ENCODE data around the gene KAZALD1.
"Not testable (repeated sequence)": the region's sequence is repeated elsewhere in the genome, so short reads cannot be mapped to it uniquely, and the experiment has no call there.

Gene KAZALD1

DNA sequence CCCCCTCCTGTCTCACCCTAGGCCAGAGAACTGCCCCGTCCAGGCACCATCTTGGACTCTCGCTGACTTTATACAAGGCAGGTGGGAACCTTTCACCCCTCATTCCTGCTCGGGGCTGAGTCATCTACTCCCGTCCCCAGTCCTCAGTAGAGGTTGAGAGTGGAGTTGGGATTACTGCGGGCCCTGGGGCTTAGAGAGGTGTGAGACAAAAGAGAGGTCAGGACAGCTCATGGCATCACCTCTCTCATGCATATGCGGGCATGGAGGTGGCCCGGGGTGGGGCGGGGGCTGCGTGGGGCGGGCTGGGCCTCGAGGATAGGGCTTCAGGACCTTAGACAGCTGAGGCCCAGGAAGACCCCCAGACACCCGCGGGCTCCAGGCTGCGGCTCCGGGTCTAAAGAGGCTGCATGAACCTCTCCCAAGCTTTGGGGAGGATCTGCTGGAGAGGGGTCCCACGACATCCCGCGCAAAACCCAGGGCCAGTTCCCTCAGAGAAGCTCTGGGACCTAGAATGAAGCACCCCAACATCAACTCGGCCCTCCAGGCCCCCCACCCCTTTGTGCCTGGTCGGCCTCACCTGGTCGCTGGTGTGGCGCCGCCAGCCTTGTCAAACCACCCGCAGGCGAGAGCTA lies 31.2 kb upstream of the KAZALD1 start:
- DNase-seq, result no peak

DNA sequence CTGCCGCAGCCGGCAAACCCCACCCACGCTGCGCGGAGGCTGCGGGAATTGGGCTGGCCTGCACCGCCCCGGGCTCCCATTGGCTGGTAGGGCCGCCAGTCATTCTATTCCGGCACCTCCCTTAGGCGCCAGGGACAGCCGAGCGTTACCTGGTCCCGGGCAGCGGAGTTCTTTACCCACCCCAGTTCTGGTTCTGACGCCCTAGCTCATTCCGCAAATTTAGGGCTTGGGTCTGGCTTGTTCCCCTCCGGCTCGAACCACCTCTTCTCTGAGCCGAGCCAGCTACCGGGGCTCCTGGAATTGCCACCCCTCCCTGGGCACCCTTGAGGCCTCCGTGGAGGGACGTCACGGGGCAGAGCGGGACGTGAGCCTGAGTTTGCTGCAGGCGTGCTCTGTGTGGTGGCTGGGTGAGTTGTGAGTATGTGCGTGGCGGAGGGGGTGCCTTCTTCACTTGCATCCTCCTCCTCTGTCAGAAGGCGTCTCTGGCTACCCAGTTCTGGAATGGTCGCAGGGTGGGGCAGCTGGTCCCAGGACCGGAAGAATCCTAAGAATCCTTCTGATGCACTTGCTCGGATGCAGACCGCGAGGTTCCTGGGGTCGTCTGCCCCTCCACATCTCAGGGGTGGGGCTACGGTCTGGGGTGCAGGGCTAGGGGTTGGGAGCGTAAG lies 30.5 kb upstream of the KAZALD1 start, which contains the start of the genes PDZD7 and SFXN3:
Gene PDZD7, minus strand, starts transcription at position 2 of the 668 bp plus-strand sequence. CDS start 910 bp downstream, outside the sequence.
Gene SFXN3, plus strand, starts transcription at position 107 of the 668 bp plus-strand sequence. CDS start 3,461 bp downstream, outside the sequence.
- peak; percentile 68 to 84 for DNase-seq

DNA sequence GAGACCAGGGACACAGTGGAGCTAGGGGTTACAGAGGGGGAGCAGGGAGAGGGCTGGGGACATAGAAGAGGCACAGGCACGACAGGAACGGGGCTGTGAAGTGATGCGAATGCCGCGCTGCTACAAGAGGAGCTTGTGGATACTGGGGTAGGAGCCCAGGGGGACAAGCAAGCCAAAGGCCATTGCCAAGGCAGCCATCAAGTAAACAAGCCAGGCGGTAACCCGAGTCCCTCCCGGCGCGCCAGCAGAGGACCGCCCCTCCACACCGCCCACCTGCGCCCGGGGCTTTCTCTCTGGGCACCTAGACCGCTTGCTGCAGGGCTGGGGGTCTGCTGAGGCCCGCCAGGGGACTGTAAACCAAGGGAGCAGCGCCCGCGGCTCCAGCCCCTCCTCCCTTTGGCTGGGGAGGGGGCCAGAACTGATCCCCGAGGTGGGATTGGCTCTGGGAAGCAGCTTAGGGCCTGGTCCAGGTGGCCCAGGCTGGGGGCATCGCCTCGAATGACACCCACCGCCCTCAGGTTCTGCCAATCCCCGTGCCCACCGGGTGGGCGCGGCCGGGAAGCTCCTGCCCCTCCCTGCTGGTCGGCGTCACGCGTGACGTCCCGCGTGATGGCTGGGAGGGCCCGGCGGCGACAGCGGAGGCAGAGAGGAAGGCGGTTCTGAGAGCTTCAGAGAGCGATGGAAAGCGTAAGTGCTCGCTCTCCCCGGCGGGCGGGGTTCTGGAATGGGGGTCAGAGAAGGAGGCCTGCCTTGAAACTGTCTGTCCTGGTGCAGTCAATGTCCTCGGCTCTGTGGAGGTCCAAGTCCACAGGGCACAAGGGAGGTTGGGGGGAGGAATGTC lies 29.8 kb upstream of the KAZALD1 start:
- peak; percentile 59 to 68 for DNase-seq

- DNase-seq, result peak in 1 of 2 donors; percentile 97
These were observed 29.1 kb upstream of the KAZALD1 start for GRCh38 chr10:101032637-101033224.

GRCh38 chr10:101033276-101033675 lies 28.5 kb upstream of the KAZALD1 start:
- no peak for DNase-seq

GRCh38 chr10:101034404-101034803 lies 27.4 kb upstream of the KAZALD1 start:
- DNase-seq, result not testable (repeated sequence)

GRCh38 chr10:101035314-101035713 lies 26.5 kb upstream of the KAZALD1 start:
- no peak for DNase-seq

DNA sequence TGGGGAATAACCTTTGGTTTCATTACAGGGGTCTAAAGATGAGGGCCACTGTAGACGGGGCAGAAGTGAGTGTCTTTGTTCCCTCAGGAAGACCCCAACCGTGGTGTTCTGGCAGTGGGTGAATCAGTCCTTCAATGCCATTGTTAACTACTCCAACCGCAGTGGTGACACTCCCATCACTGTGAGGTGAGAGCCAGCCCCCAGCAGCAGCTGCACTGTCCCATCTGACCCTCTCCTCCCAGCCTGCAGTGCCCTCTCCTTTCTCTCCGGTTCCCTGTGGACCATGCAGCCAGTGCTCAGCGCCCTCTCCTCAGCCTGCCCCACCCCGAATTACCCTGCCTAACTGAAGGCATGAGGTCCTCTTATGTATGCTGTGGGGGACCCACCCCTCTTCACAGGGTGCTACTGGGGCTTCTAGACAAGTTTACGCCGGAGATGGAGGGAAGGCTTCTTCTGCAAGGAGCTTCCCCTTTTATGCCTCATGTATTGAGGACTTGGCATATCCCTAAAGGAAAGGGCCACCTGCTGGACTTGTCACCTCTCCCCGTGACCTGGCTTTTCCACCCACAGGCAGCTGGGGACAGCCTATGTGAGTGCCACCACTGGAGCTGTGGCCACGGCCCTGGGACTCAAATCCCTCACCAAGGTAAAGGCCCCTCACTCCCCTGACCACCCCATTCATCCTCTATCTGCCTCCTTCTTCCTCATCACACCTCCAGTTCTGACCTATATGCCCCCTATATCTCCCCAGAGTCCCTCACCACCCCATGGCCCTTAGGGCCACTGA lies 25.7 kb upstream of the KAZALD1 start:
- no peak for DNase-seq

DNA sequence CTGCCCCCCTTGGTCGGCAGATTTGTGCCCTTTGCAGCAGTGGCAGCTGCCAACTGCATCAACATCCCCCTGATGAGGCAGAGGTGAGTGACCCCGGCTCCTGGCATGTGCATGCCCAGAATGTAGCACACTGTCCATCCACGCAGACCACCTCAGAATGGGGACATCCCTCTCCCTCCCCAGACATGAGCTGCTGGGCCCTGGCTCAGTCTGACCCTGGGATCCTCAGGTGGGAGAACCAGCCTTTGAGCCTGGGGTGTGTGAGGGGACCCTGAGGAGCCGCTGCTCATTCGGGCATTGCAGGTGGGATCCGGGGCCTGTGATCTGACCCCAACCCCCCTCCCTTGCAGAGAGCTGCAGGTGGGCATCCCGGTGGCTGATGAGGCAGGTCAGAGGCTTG lies 25.1 kb upstream of the KAZALD1 start:
- no peak for DNase-seq

DNA sequence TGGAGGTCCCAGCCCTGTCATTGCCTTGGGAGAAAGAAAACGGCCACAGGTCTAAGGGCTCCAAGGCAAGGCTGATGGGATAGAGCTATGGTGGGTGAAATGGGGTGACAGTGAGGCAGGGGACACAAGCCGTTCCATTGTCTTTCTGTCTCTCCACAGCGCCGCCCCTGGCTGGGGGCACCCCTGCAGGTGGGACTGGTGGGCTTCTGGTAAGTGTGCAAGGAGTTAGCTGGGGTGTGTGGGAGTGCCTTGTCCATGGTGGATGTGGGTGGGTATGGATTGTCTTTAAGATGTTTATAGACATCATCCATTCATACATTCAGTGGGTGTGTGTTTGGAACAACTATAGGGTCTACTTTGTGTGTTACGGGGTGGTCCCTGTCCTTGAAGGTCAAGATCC lies 23.3 kb upstream of the KAZALD1 start:
- DNase-seq, result no peak

GRCh38 chr10:101040061-101040460 lies 21.7 kb upstream of the KAZALD1 start:
- DNase-seq, result no peak

DNA sequence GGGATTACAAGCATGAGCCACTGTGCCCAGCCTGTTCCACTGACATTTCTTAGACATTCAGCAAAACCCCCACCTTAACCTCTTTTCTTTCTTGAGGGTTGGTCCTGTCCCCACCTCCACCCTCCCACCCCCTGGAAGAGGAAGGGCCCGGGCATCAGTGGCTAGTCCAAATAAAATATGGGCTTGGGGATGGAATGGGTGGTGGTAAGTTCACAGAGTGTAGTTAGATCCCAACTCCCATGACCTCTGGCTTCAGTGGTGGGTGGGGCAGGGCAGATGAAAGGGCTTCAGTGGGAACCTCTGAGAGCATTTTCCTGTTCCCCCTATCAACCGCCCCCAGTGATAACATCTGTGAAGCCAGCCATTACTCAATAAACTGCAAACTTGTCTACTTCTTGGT lies 20.9 kb upstream of the KAZALD1 start:
- DNase-seq, result no peak

DNA sequence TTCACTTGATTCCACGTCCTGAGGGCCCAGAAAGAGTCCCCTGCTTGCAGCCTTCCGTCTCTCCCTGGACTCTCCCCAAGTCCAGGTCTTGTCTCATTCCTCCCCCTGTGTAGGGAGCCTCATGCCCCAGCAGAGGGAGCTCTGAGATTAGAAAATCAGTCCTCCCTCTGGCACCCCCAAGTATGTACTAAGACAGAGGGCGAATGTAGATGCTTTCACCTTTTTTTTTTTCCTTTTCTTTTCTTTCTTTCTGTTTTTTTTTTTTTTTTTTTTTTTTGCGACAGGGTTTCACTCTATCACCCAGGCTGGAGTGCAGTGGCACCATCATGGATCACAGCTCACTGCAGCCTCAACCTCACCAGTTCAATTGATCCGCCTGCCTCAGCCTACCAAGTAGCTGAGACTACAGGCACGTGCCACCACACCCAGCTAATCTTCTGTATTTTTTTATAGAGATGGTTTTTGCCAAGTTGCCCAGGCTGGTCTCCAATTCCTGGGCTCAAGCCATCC lies 20.5 kb upstream of the KAZALD1 start:
- peak; percentile 19 to 74 for DNase-seq

GRCh38 chr10:101042118-101042517 lies 19.7 kb upstream of the KAZALD1 start:
- DNase-seq, result no peak

- peak; percentile 79 to 80 for DNase-seq
These were observed 19.0 kb upstream of the KAZALD1 start for GRCh38 chr10:101042667-101043362.

DNA sequence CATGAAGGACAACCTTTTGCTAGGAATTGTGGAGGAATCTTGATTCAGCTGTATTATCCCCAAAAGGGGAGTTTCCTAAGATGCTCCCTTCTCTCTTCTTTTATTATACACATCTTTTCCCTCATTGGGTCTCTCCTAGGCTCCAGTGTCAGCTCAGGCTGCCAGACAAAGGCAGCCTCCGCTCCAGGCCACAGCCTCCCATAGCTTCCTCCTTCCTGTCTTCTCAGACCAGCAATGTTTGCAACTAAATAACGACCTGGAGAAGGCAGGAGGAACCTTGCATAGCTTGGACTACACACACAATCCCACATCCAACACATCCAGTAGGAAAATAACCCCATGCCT lies 18.5 kb upstream of the KAZALD1 start:
- no peak for DNase-seq

- no peak for DNase-seq
These were observed 17.7 kb upstream of the KAZALD1 start for GRCh38 chr10:101044117-101044516.

DNA sequence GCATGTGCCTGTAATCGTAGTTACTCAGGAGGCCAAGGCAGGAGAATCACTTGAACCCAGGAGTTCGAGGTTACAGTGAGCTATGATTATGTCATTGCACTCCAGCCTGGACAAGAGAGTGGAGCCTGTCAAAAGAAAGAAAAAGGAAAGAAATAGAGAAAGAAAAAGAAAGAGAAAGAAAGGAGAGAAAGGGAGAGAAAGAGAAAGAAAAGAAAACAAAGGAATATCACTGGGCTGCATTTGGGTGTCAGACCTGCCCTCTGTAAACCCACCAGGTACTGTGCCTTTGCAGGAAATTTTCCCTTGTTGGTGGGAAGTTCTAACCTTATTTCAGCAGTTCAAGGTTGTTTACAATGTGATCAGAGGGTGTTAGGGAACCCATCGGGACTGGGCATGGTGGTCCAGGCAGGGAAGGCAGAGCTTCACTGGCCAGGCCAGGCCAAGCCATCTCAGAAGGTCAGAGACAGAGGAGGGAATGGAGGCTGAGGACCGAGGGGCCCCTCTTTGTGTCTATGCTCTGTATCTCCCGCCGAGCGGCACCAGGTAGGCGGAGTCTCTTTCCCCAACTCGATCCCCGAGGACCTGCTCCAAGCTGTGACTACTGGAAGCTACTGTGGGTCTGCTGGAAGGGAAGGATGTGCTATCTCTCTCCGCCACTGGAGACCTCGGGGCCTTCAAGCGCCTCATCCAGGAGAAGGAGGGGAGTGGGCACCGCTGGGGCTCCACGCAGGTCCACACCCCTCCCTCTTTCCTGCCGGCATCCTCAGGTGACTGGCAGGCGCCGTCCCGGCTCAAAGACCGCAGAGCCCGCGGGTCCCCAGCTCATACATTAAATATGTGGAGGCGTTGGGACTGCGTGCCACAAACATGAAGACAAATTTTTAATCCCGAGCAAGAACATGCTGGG lies 15.2 kb upstream of the KAZALD1 start:
- no peak for DNase-seq

DNA sequence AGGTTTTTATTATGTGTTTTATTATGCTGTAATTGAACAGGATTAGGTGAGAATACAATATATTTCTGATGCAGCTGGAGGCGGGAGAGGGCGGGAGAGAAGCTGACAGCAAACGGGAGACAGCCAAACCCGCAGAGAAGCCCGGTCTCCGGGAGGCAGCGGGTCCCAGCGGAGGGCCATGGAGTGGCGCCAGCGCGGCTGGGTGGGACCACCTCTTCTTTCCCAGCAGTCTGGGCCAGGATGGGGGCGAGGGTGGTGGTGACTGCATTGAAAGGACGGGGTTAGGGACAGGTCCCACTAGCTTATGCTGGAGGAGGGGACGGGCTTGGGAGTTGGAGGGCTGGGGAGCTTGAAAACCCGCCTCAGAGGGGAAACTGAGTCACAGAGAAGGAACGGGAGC lies 14.5 kb upstream of the KAZALD1 start:
- no peak for DNase-seq

All from bone marrow (tissue), 2 donors.